PC-9 (cell line): Measurements from ENCODE around the gene TIAM2. TPM values are rescaled to one million over a fixed set of nuclear protein-coding genes. Genes with fewer than 3 reads are reported as not detected.

Experiments
- BruUV-seq: library from RNA; stranded (reverse); fragments of 400-500 nt; replicated peaks from 2 replicates; lab custom pipeline; 2021; lab: Mats Ljungman, UMichigan
- CTCF ChIA-PET: fragments of 300-600 bp; sonication (Branson Sonifier 250); formaldehyde crosslinking; loops from one replicate; lab custom pipeline; 2022; ENCODE audit warnings: antibody characterized with exemption; lab: Charles Lee
- POLR2A ChIA-PET: fragments of 300-600 bp; sonication (Branson Sonifier 250); formaldehyde crosslinking; loops from one replicate; lab custom pipeline; 2022; ENCODE audit warnings: antibody characterized with exemption; ENCODE audit not compliant: unreplicated experiment; lab: Charles Lee
- DNase-seq, 2 experiments: peaks; one replicate each; pipeline versions ENCODE4 v3.0.0 to v3.0.0-alpha.2; 2015 to 2022; ENCODE audit warnings: mixed read lengths in 1 of 2
- H2AFZ ChIP-seq: fragments of 200-600 bp; sonication (generic); 2 replicates; pipeline ENCODE4 v1.8.1; 2017; ENCODE audit warnings: antibody characterized with exemption
- H3F3A ChIP-seq: fragments of 200-600 bp; sonication (generic); 2 replicates; pipeline ENCODE4 v1.8.1; 2017; ENCODE audit warnings: antibody characterized with exemption, mild to moderate bottlenecking, low read depth; ENCODE audit not compliant: insufficient read depth
- H3K27ac ChIP-seq: fragments of 200-600 bp; sonication (generic); 2 replicates; pipeline ENCODE4 v1.6.1; 2016; ENCODE audit warnings: mixed run types
- H3K27me3 ChIP-seq: fragments of 200-600 bp; sonication (generic); 2 replicates; pipeline ENCODE4 v1.6.1; 2016; ENCODE audit warnings: low read depth, mixed run types; ENCODE audit not compliant: insufficient read depth
- H3K36me3 ChIP-seq: fragments of 200-600 bp; sonication (generic); 2 replicates; pipeline ENCODE4 v1.6.1; 2016; ENCODE audit warnings: low read depth, mixed run types
- H3K4me1 ChIP-seq: fragments of 200-600 bp; sonication (generic); replicated peaks from 2 replicates; pipeline ENCODE4 v1.6.1; 2016; ENCODE audit warnings: mixed run types; ENCODE audit not compliant: insufficient read depth
- H3K4me2 ChIP-seq: fragments of 200-600 bp; sonication (generic); 2 replicates; pipeline ENCODE4 v1.6.1; 2017; ENCODE audit warnings: mixed run types
- H3K4me3 ChIP-seq: fragments of 200-600 bp; sonication (generic); 2 replicates; pipeline ENCODE4 v1.6.1; 2016; ENCODE audit warnings: mixed run types
- H3K79me2 ChIP-seq: fragments of 200-600 bp; sonication (generic); 2 replicates; pipeline ENCODE4 v1.6.1; 2017; ENCODE audit warnings: low read depth, mixed run types
- H3K9me2 ChIP-seq: fragments of 200-600 bp; sonication (generic); 2 replicates; pipeline ENCODE4 v1.8.1; 2017; ENCODE audit warnings: mild to moderate bottlenecking; ENCODE audit not compliant: insufficient read depth
- H3K9me3 ChIP-seq: fragments of 200-600 bp; sonication (generic); 2 replicates; pipeline ENCODE4 v1.8.1; 2016; ENCODE audit warnings: low read depth; ENCODE audit not compliant: insufficient read depth
- H4K20me1 ChIP-seq: fragments of 200-600 bp; sonication (generic); 2 replicates; pipeline ENCODE4 v1.8.1; 2017; ENCODE audit not compliant: insufficient read depth
- EZH2 ChIP-seq: fragments of 200-600 bp; sonication (generic); IDR thresholded peaks from 2 replicates; pipeline ENCODE4 v1.8.0; 2017; ENCODE audit warnings: antibody characterized with exemption, low read depth
- intact Hi-C: fragments of 100-400 bp; cut with micrococcal nuclease; formaldehyde crosslinking; loops from one replicate; pipeline ENCODE4 v1.10.0; 2022; ENCODE audit not compliant: unreplicated experiment
- total RNA-seq: library from RNA; stranded (reverse); gene quantifications from 2 replicates; pipeline ENCODE4 v1.2.3, GENCODE V29; 2021
- TF ChIP-seq, protein P1 (sequence below): fragments of 200-600 bp; sonication (generic); conservative IDR thresholded peaks from 2 replicates; pipeline ENCODE4 v1.6.1; 2017; ENCODE audit warnings: mixed run types, antibody characterized with exemption, mild to moderate bottlenecking, moderate library complexity

The TIAM2 gene
- total RNA-seq, 1 experiment from 2014 or later = 11.4 TPM

DNA sequence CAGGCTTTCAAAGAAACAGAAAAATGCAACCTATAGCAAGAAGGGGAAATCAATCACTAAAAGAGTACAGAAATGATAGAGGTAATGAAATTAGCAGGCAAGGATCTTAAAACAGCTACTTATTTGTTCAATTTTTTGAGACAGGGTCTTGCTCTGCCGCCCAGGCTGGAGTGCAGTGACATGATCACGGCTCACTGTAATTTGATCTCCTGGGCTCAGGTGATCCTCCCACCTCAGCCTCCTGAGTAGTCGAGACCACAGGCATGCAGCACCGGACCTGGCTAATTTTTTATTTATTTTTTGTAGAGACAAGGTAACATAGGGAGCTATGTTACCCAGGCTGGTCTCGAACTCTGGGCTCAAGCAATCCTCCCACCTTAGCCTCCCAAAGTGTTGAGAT lies 297.6 kb downstream of the TIAM2 start:
- H3K4me3 ChIP-seq = no peak overlapping the region
- H3K4me2 ChIP-seq = no peak overlapping the region
- TF ChIP-seq EZH2 = no peak
- TF ChIP-seq, protein P1, sequence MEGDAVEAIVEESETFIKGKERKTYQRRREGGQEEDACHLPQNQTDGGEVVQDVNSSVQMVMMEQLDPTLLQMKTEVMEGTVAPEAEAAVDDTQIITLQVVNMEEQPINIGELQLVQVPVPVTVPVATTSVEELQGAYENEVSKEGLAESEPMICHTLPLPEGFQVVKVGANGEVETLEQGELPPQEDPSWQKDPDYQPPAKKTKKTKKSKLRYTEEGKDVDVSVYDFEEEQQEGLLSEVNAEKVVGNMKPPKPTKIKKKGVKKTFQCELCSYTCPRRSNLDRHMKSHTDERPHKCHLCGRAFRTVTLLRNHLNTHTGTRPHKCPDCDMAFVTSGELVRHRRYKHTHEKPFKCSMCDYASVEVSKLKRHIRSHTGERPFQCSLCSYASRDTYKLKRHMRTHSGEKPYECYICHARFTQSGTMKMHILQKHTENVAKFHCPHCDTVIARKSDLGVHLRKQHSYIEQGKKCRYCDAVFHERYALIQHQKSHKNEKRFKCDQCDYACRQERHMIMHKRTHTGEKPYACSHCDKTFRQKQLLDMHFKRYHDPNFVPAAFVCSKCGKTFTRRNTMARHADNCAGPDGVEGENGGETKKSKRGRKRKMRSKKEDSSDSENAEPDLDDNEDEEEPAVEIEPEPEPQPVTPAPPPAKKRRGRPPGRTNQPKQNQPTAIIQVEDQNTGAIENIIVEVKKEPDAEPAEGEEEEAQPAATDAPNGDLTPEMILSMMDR = no peak
- no peaks in the 10 kb centered on the region for H3K4me1 ChIP-seq
- no peak overlapping the region for H3K27ac ChIP-seq
- intact Hi-C loops = no loop called here
- ChIA-PET POLR2A (interaction anchor here (0.6 kb wide), 1 partner anchor 15 kb away, joined by 5 read pairs; no protein-coding TSS in a partner anchor), CTCF (interaction anchor here (0.7 kb wide), 1 partner anchor 612 kb away, joined by 5 read pairs; no protein-coding TSS in a partner anchor)
- no peaks in the 10 kb centered on the region; the same call in 1 of the 2 replicates for H3F3A ChIP-seq
- no peaks in the 10 kb centered on the region for H3K27me3 ChIP-seq
- H4K20me1 ChIP-seq = no peaks in the 10 kb centered on the region
- H3K79me2 ChIP-seq = no peaks in the 10 kb centered on the region
- H3K9me3 ChIP-seq = no peaks in the 10 kb centered on the region
- DNase-seq = no peak
- no peaks in the 10 kb centered on the region for H3K9me2 ChIP-seq
- no peak overlapping the region for H2AFZ ChIP-seq
- peaks cover 7% of the 10 kb centered on the region; the same call in 1 of the 2 replicates for H3K36me3 ChIP-seq
- BruUV-seq = no TSS peak

DNA sequence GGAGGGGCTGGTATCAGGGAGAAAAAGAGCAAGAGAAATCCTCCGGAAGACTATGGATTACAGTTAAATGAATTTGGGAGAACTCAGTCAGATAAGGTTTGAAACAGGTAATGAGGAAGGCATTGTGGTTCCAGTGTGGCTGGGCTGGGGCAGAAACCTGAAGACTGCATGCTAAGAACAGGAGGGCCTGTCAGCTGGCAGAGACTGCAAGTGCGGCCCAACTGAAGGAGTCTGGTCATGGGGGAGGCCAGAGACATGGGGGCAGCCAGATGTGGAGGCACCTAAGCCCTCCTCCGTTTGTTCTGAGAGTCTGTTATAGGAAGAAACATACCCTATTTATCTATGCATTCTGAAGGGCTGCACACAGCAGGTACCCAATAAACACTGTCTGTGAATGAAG lies 302.6 kb downstream of the TIAM2 start:
- no peak overlapping the region for H3K27ac ChIP-seq
- no peak for DNase-seq
- H3K4me1 ChIP-seq = no peaks in the 10 kb centered on the region
- H2AFZ ChIP-seq = no peak overlapping the region
- H4K20me1 ChIP-seq = no peaks in the 10 kb centered on the region
- H3K9me2 ChIP-seq = no peaks in the 10 kb centered on the region
- peaks cover 13% of the 10 kb centered on the region; the same call in 1 of the 2 replicates for H3K36me3 ChIP-seq
- TF ChIP-seq, protein P1 = no peak
- no peak for TF ChIP-seq EZH2
- ChIA-PET CTCF (no interaction called here), POLR2A (interaction anchor here (0.6 to 0.8 kb wide), 2 partner anchors 17 to 83 kb away, joined by 3 to 5 read pairs; no protein-coding TSS in a partner anchor)
- no peak overlapping the region for H3K4me3 ChIP-seq
- no peaks in the 10 kb centered on the region for H3K27me3 ChIP-seq
- no peaks in the 10 kb centered on the region; the same call in 1 of the 2 replicates for H3F3A ChIP-seq
- no peaks in the 10 kb centered on the region for H3K79me2 ChIP-seq
- no peaks in the 10 kb centered on the region for H3K9me3 ChIP-seq
- no peak overlapping the region for H3K4me2 ChIP-seq
- BruUV-seq = no TSS peak
- intact Hi-C loops = no loop called here

- H3K4me1 ChIP-seq = no peaks in the 10 kb centered on the region
- H3F3A ChIP-seq = no peaks in the 10 kb centered on the region
- H3K36me3 ChIP-seq = peaks cover 19% of the 10 kb centered on the region; the same call in 1 of the 2 replicates
- POLR2A ChIA-PET = no interaction called here
- intact Hi-C loops = no loop called here
- BruUV-seq = no TSS peak
- DNase-seq = no peak
- CTCF ChIA-PET = no interaction called here
- no peak overlapping the region for H3K4me3 ChIP-seq
- no peaks in the 10 kb centered on the region for H3K9me3 ChIP-seq
- H2AFZ ChIP-seq = no peak overlapping the region
- no peaks in the 10 kb centered on the region for H3K9me2 ChIP-seq
- TF ChIP-seq, protein P1 = no peak
- TF ChIP-seq EZH2 = no peak
- H3K4me2 ChIP-seq = no peak overlapping the region
- H4K20me1 ChIP-seq = peaks cover 6% of the 10 kb centered on the region; the same call in 1 of the 2 replicates
- no peak overlapping the region for H3K27ac ChIP-seq
- H3K27me3 ChIP-seq = no peaks in the 10 kb centered on the region
- peaks cover 3% of the 10 kb centered on the region; the same call in 1 of the 2 replicates for H3K79me2 ChIP-seq
Measured at GRCh38 chr6:155301867-155302266, 306.8 kb downstream of the TIAM2 start.
